Measurements from ENCODE around the gene ARHGEF25.
"Not testable (repeated sequence)": the region's sequence is repeated elsewhere in the genome, so short reads cannot be mapped to it uniquely, and the experiment has no call there.

Gene ARHGEF25

GRCh38 chr12:57586128-57586527, 25.1 kb upstream of the ARHGEF25 start:
- no peak for TF ChIP-seq CTCF (conservative IDR thresholded peaks at IDR 0.05)
- H3K27ac ChIP-seq = no peak overlapping the region

- TF ChIP-seq CTCF (conservative IDR thresholded peaks at IDR 0.05) = no peak
- H3K27ac ChIP-seq = no peak overlapping the region
Measured at GRCh38 chr12:57586832-57587429, 24.3 kb upstream of the ARHGEF25 start.

- H3K27ac ChIP-seq = not testable (repeated sequence)
Measured at GRCh38 chr12:57588951-57589610, 22.2 kb upstream of the ARHGEF25 start.

GRCh38 chr12:57590479-57590863, 20.8 kb upstream of the ARHGEF25 start:
- no peak for TF ChIP-seq CTCF (conservative IDR thresholded peaks at IDR 0.05)
- peak overlapping the region; percentile 78 for H3K27ac ChIP-seq

- H3K27ac ChIP-seq = peak within 1 kb of the TSS; percentile 78
- TF ChIP-seq CTCF (conservative IDR thresholded peaks at IDR 0.05) = no peak
Measured at GRCh38 chr12:57590864-57591781, 20.1 kb upstream of the ARHGEF25 start, which contains the start of gene PIP4K2C. PIP4K2C (plus strand) TSS chr12:57591192; CDS start chr12:57591290, 98 bp downstream.

GRCh38 chr12:57591782-57592325, 19.4 kb upstream of the ARHGEF25 start:
- H3K27ac ChIP-seq = peak overlapping the region; percentile 78
- no peak for TF ChIP-seq CTCF (conservative IDR thresholded peaks at IDR 0.05)

GRCh38 chr12:57592551-57593165, 18.6 kb upstream of the ARHGEF25 start:
- no peak overlapping the region for H3K27ac ChIP-seq
- no peak for TF ChIP-seq CTCF (conservative IDR thresholded peaks at IDR 0.05)
